ENCODE measurements around the gene RNF11. TPM values are rescaled to one million over a fixed set of nuclear protein-coding genes. Genes with fewer than 3 reads are reported as not detected.

RNF11 gene
- total and polyA plus RNA-seq, 11 donors: 42.4 to 143 (median 107) TPM

DNA sequence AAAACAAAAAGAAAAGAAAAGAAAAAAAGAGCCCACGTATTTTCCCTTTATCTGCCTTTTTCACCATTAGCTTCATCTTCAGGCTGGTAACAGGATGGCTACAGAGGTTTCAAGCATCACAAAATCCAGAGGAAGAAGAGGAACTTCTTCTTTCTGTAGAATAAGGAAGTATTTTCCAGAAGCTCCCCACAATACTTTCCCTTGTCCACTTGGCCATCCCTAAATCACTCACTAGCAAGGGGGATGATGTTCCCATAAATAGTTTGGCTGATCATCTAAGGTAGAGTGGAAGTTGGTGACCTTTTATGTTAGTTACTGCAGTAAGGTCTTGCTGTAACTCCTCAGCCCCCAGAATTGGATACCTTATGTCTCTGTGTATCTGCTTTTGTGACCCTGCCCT lies 45.1 kb upstream of the RNF11 start:
- Histone ChIP-seq H3K27ac (no peak overlapping the region), H3K9me3 (no peaks in the 10 kb centered on the region), H3K4me1 (no peaks in the 10 kb centered on the region), H3K36me3 (no peaks in the 10 kb centered on the region), H3K27me3 (no peaks in the 10 kb centered on the region), H3K4me3 (no peak overlapping the region)
- intact Hi-C loops (cut with DNase I): loop anchor here in 8 of 10 donors (2.0 to 10.0 kb wide), 6 partner anchors 104 to 416 kb away; no protein-coding TSS in a partner anchor
- TF ChIP-seq, protein P1, sequence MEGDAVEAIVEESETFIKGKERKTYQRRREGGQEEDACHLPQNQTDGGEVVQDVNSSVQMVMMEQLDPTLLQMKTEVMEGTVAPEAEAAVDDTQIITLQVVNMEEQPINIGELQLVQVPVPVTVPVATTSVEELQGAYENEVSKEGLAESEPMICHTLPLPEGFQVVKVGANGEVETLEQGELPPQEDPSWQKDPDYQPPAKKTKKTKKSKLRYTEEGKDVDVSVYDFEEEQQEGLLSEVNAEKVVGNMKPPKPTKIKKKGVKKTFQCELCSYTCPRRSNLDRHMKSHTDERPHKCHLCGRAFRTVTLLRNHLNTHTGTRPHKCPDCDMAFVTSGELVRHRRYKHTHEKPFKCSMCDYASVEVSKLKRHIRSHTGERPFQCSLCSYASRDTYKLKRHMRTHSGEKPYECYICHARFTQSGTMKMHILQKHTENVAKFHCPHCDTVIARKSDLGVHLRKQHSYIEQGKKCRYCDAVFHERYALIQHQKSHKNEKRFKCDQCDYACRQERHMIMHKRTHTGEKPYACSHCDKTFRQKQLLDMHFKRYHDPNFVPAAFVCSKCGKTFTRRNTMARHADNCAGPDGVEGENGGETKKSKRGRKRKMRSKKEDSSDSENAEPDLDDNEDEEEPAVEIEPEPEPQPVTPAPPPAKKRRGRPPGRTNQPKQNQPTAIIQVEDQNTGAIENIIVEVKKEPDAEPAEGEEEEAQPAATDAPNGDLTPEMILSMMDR (IDR thresholded peaks at IDR 0.05): no peak
- TF ChIP-seq POLR2A (IDR thresholded peaks at IDR 0.05): no peak
- 39 to 67% (median 56%) methylated on average over 1 of the region's 1 CpG for WGBS, 4 donors
- DNase-seq: no peak
- ATAC-seq: no peak

DNA sequence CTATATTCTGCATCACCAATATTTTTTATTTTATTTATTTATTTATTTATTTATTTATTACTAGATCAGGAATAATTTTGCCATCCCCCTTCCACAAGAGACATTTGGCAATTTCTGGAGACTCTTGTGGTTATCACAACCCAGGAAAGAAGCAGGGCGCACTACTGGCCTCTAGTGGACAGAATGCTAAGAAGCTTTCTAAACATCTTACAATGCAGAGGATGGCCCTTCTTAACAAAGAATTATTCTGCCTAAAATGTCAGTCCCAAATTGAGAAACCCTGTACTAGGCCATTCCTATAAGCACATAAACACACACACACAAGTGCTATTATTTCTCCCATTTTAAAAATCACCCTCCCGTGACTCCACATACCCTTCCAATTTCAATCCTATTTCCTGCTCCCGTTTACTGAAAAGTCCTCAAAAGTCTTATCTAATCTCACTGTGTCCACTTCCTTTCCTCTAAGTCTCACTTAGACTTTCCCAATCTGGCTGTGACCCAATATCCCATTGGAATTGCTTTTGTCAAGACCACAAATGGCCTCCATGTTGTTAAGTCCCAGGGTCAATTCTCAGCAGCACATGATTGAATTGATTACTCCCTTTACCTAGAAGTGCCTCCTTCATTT lies 43.7 kb upstream of the RNF11 start:
- 23 to 31% (median 29%) methylated on average over 3 of the region's 3 CpGs for WGBS, 4 donors
- H3K27me3 ChIP-seq: no peaks in the 10 kb centered on the region
- intact Hi-C loops (cut with DNase I): loop anchor here in 8 of 10 donors (2.0 to 10.0 kb wide), 6 partner anchors 102 to 418 kb away; no protein-coding TSS in a partner anchor

DNA sequence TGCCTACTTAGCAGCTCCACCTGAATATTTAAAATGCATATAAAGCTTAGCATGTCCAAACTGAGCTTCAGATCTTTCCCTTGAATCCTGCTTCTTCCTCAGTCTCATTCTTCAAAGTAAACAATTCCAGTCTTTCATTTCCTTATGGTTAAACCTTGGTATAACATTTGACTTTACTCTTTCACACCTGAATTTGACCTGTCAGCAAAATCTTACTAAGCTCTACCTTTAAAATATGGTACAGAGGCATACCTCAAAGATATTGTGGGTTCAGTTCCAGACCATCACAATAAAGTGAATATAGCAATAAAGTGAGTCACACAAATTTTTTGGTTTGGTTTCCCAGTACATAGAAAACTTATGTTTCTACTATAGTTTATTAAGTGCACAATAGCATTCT lies 42.5 kb upstream of the RNF11 start:
- TF ChIP-seq POLR2A (IDR thresholded peaks at IDR 0.05): no peak
- TF ChIP-seq, protein P1 (IDR thresholded peaks at IDR 0.05): no peak
- no peaks in the 10 kb centered on the region for H3K9me3 ChIP-seq
- intact Hi-C loops (cut with DNase I): loop anchor here in 8 of 10 donors (2.0 to 10.0 kb wide), 6 partner anchors 101 to 419 kb away; no protein-coding TSS in a partner anchor

More for the DNA sequence above, 43.7 kb upstream of the RNF11 start:
- no peaks in the 10 kb centered on the region for H3K4me1 ChIP-seq
- H3K36me3 ChIP-seq: no peaks in the 10 kb centered on the region
- no peaks in the 10 kb centered on the region for H3K9me3 ChIP-seq
- TF ChIP-seq, protein P1 (IDR thresholded peaks at IDR 0.05): peak; percentile 68 to 93 (median 84)
- TF ChIP-seq POLR2A (IDR thresholded peaks at IDR 0.05): no peak
- ATAC-seq: peak in 3 of 4 donors; percentile 30 to 69 (median 61)
- DNase-seq: peak in 4 of 5 donors; percentile 47 to 52 (median 50)
- no peak overlapping the region for H3K4me3 ChIP-seq
- H3K27ac ChIP-seq: no peak overlapping the region

DNA sequence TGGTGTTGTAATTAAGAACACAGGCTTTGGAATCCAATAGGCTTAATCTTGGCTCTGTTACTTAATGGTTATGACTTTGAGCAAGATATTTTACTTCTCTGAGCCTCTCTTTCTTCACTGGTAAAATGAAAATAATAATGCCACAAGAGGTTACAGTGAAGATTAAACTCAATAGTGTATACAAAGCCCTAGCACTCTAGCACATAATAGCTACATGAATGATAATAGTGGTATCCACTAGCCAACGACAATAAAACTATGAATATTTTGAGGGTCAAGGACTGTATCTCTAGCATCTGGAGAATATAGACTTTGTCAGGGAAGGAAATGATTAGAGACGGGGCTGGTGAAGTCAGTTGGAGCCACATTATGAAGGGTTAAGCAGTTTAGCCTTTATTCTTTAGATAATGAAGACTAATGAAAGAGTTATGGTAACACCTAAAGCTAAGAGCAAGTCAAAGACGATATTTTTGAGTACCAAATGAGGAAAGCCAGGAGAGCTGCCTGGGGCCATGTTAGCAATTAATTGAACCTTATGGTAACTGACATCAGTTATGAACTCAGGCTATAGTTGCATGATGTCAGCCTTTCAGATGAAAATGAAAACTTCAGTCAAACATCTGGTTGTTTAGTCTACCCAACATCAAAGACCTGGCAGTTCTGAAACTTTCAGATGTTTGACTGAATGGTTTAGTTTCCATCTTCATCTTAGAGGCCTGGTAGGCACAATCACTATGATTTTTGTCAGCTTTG lies 32.8 kb upstream of the RNF11 start:
- Histone ChIP-seq H3K4me1 (no peaks in the 10 kb centered on the region), H3K36me3 (no peaks in the 10 kb centered on the region), H3K4me3 (no peak overlapping the region), H3K27me3 (no peaks in the 10 kb centered on the region), H3K9me3 (no peaks in the 10 kb centered on the region), H3K27ac (no peak overlapping the region)
- DNase-seq (no peak), ATAC-seq (no peak)
- 72 to 88% (median 79%) methylated on average over 3 of the region's 3 CpGs for WGBS, 4 donors
- intact Hi-C loops (cut with DNase I): no loop called here
- TF ChIP-seq POLR2A (IDR thresholded peaks at IDR 0.05): no peak
- TF ChIP-seq, protein P1 (IDR thresholded peaks at IDR 0.05): no peak

More for the DNA sequence above, 42.5 kb upstream of the RNF11 start:
- no peak for ATAC-seq
- Histone ChIP-seq H3K4me3 (no peak overlapping the region), H3K27ac (no peak overlapping the region), H3K27me3 (no peaks in the 10 kb centered on the region), H3K4me1 (no peaks in the 10 kb centered on the region), H3K36me3 (no peaks in the 10 kb centered on the region)
- DNase-seq: no peak

All from heart left ventricle (tissue), 16 donors.